ENCODE results near the gene SLC35F4.

DNA sequence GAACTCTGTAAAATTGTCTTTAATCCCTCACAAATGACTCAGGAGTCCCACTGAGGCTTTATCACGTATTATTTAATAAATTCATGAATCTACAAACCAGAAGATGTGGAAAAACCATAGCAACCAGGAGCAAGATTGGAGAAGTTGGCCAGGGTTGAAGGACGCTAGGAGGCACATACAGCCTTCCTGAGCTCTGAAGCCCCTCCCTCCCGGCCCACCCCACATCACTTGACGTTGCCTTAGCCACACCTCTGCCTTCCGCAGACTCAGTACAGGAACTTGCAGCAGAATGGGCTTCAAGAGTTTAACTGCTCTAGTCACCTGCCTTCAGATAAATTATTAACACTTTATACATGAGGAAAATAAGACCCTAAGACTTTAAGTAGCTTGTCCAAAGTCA lies 33.9 kb downstream of the SLC35F4 start:
- TF ChIP-seq POLR2A (IDR thresholded peaks at IDR 0.05; ENCODE audit: low read depth, low read length) (no peak), CEBPB (IDR thresholded peaks at IDR 0.05; ENCODE audit: low read depth, low read length) (no peak), MXI1 (IDR thresholded peaks at IDR 0.05; ENCODE audit: borderline replicate concordance, low read depth, low read length) (no peak)
- TF ChIP-seq, protein P1, sequence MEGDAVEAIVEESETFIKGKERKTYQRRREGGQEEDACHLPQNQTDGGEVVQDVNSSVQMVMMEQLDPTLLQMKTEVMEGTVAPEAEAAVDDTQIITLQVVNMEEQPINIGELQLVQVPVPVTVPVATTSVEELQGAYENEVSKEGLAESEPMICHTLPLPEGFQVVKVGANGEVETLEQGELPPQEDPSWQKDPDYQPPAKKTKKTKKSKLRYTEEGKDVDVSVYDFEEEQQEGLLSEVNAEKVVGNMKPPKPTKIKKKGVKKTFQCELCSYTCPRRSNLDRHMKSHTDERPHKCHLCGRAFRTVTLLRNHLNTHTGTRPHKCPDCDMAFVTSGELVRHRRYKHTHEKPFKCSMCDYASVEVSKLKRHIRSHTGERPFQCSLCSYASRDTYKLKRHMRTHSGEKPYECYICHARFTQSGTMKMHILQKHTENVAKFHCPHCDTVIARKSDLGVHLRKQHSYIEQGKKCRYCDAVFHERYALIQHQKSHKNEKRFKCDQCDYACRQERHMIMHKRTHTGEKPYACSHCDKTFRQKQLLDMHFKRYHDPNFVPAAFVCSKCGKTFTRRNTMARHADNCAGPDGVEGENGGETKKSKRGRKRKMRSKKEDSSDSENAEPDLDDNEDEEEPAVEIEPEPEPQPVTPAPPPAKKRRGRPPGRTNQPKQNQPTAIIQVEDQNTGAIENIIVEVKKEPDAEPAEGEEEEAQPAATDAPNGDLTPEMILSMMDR (conservative IDR thresholded peaks at IDR 0.05; ENCODE audit: low read depth, low read length): no peak
